ENCODE data around the gene CLNK. TPM values are rescaled to one million over a fixed set of nuclear protein-coding genes. Genes with fewer than 3 reads are reported as not detected.

Gene CLNK
- polyA plus RNA-seq (ENCODE audit: insufficient read length in 4 of 4): 1 to 10 TPM in 1 of 4 donors, under 1 TPM in 3; 0.62 to 1.6 (median 0.74) TPM

- no peak for DNase-seq (ENCODE audit: low read depth in 4 of 4, low spot score in 2 of 4)
Measured at GRCh38 chr4:10684631-10685030, at the start of gene CLNK. TSS of gene CLNK (minus strand) at chr4:10684768. CDS start at chr4:10667869, 16,899 bp downstream.

- DNase-seq (ENCODE audit: low read depth in 4 of 4, low spot score in 2 of 4): no peak
Measured at GRCh38 chr4:10733481-10734062, 49.0 kb upstream of the CLNK start.

DNA sequence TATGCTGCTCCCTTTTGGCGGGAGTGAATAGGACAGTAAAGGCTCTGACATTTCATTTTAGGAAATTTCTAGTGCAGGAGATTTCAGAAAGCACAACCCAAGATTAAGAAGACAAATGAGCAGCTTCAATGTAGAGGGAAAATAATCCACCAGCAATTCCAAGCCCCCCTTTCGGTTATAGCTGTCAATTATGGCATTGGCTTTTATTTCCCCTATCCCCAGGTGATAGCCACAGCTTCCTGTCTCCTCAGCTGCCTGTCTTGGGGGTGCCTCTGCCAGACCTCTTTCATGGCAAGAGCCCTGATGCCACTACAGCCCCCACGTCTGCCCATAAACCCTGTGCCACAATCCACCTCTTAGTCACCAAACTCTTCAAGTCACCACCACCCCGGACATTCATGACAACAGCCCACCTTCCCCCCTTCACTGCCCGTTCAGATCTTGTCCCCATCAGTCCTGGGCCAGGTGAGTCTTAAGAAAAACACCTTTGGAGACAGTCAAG is 48.4 kb upstream of the CLNK start:
- DNase-seq (ENCODE audit: low read depth in 4 of 4, low spot score in 2 of 4): no peak

GRCh38 chr4:10732235-10732913 is 47.8 kb upstream of the CLNK start:
- no peak for DNase-seq (ENCODE audit: low read depth in 4 of 4, low spot score in 2 of 4)

DNA sequence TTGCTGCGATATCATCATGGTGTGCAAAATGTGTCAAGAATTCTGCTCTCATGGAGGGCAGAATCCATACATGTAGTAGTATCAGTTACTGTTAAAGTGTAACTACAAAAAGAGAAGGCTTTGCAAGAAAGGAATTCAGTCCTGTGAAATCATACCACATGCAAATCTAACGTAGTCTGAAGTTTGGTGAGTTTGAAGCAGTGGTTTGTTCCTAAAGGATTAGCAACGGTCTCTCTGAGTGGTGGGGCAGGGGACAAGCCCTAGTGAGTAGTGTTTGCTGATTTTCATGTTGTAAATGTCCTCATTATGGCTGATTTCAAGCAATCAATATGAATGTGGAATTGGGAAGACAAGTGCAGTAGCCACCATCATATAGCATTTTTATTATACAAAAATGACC is 47.1 kb upstream of the CLNK start:
- DNase-seq (ENCODE audit: low read depth in 4 of 4, low spot score in 2 of 4): no peak

DNA sequence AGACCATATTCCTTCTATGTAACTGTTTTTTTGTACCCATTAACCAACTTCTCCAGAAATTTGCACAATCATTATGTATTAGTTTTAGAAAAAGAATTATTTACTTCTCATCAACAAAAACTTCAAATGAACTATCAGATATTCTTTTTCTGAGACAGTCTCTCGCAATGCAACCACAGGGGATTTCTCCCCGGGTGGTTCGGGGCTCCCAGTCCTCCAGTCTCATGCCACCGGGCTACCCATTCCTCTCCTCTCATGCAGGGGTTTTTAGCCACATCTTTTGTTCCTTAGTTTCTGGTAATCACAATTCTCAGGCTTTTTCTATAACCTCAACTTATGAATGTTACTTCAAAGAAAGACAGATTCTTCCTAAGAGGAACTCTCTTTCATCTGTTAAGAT is 46.6 kb upstream of the CLNK start:
- no peak for DNase-seq (ENCODE audit: low read depth in 4 of 4, low spot score in 2 of 4)

DNA sequence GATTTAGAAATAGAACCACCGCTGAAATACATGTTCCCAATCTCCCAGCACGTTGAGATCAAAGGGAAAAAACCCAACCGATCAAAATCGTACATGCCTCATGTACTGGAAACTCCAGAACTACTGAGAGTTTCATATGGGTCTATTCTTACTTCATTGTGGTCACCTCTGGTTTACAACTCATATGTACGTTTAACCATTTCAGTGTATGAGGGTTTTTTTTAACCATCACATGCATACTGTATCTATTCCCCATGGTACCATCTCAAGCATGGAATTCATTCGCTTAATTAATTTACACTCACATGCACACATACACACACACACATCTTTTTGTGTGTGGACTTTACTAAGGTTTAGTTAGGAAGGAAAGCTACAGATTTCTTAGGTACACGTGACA is 46.0 kb upstream of the CLNK start:
- no peak for DNase-seq (ENCODE audit: low read depth in 4 of 4, low spot score in 2 of 4)

GRCh38 chr4:10730019-10730418 is 45.5 kb upstream of the CLNK start:
- no peak for DNase-seq (ENCODE audit: low read depth in 4 of 4, low spot score in 2 of 4)

GRCh38 chr4:10729366-10729765 is 44.8 kb upstream of the CLNK start:
- no peak for DNase-seq (ENCODE audit: low read depth in 4 of 4, low spot score in 2 of 4)

GRCh38 chr4:10728016-10728415 is 43.4 kb upstream of the CLNK start:
- no peak for DNase-seq (ENCODE audit: low read depth in 4 of 4, low spot score in 2 of 4)

GRCh38 chr4:10727140-10727880 is 42.7 kb upstream of the CLNK start:
- DNase-seq (ENCODE audit: low read depth in 4 of 4, low spot score in 2 of 4): no peak

DNA sequence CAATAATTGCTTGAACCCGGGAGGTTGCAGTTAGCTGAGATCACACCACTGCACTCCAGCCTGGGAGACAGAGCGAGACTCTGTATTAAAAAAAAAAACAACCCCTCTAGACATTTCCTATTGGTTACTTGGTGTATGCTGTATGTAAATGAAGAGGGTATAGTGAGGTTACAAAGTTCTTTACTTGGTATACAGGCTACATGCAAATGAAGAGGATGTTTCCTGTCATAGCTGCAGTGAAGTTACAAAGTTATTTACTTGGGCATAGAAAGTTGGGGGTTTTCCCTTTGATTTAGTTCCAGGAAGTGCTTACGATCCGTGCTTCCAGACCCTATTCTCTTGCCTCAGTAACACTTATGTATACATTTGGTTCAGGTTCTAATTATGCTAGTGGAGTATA is 38.4 kb upstream of the CLNK start:
- no peak for DNase-seq (ENCODE audit: low read depth in 4 of 4, low spot score in 2 of 4)

GRCh38 chr4:10721616-10722015 is 37.0 kb upstream of the CLNK start:
- no peak for DNase-seq (ENCODE audit: low read depth in 4 of 4, low spot score in 2 of 4)

GRCh38 chr4:10716163-10716562 is 31.6 kb upstream of the CLNK start:
- DNase-seq (ENCODE audit: low read depth in 4 of 4, low spot score in 2 of 4): no peak

GRCh38 chr4:10715696-10716095 is 31.1 kb upstream of the CLNK start:
- DNase-seq (ENCODE audit: low read depth in 4 of 4, low spot score in 2 of 4): no peak

- no peak for DNase-seq (ENCODE audit: low read depth in 4 of 4, low spot score in 2 of 4)
Measured at GRCh38 chr4:10715135-10715534, 30.6 kb upstream of the CLNK start.

GRCh38 chr4:10713591-10713990 is 29.0 kb upstream of the CLNK start:
- DNase-seq (ENCODE audit: low read depth in 4 of 4, low spot score in 2 of 4): no peak

- DNase-seq (ENCODE audit: low read depth in 4 of 4, low spot score in 2 of 4): no peak
Measured at GRCh38 chr4:10706236-10706635, 21.7 kb upstream of the CLNK start.

DNA sequence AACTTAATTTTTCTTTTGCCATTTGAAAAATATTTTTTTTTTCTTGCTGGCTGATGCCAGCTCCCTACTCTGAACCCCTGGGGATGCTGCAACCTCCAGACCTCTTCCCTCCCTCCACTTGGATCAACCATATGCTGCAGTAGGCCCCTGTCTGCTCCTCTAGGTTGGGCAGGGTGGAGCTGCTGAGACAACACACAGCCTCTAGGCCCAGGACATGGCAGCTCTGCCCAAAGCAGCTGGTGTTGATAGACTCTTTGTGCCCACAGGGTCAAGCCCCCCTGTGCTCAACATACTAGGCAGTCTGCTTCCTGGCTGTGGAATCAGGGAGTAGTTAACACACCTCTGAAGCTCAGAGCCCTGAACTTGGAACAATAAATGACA is 19.9 kb upstream of the CLNK start:
- DNase-seq (ENCODE audit: low read depth in 4 of 4, low spot score in 2 of 4): no peak

- no peak for DNase-seq (ENCODE audit: low read depth in 4 of 4, low spot score in 2 of 4)
Measured at GRCh38 chr4:10703766-10704429, 19.3 kb upstream of the CLNK start.

- DNase-seq (ENCODE audit: low read depth in 4 of 4, low spot score in 2 of 4): no peak
Measured at GRCh38 chr4:10703156-10703555, 18.6 kb upstream of the CLNK start.

Measured in left renal cortex interstitium (tissue), 4 donors.